Measurements from ENCODE around the gene RNF19B. TPM values are rescaled to one million over a fixed set of nuclear protein-coding genes. Genes with fewer than 3 reads are reported as not detected.
"Not testable (repeated sequence)": the region's sequence is repeated elsewhere in the genome, so short reads cannot be mapped to it uniquely, and the experiment has no call there.

The RNF19B gene
- polyA plus RNA-seq, 10 donors: 7.3 to 10.6 (median 8.6) TPM

DNA sequence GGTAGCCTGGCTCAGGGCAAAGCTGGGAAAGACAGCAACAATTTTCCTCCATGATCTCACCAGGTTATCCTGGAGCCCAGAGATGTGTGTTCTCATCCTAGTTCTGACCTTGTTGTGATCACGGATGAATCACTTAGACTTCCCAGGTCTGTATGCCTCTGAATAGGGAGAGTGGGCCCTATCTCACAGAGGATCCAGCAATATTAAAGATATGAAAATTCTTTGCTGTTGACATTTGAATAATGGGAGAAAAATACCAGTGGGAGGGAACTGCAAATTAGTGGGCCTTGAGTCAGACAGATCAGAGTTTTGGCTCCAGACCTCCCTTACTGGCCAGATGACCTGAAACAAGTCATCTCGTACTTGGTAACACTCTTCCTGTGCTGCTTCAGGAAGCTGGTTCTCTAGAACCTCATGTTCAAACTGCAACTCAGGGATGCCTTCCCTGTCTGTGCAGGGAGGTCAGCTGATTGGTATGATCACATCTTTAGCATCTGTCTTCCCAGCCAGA, 32.8 kb upstream of the RNF19B start:
- DNase-seq: peak in 1 of 3 donors; percentile 45

GRCh38 chr1:32993324-32993636, 28.7 kb upstream of the RNF19B start:
- not testable (repeated sequence) for DNase-seq

GRCh38 chr1:32992489-32993323, 28.1 kb upstream of the RNF19B start:
- DNase-seq: peak; percentile 53 to 87 (median 73)

- DNase-seq: no peak
Measured at GRCh38 chr1:32991819-32992488, 27.3 kb upstream of the RNF19B start.

DNA sequence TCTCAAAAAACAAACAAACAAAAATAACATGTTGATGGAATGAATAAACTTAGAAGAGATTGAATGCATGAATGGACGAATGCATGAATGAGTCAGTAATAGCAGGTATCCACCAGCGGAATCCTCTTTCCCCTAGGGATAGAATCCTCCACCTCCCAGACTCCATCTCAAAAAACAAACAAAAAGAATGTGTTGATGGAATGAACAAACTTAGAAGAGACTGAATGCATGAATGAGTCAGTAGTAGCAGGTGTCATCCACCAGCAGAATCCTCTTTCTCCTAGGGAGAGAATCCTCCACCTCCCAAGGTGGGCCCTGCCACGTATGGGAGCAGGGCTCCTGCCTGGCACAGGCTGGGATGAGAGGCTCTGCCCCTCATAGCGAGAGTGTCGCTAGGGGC, 26.8 kb upstream of the RNF19B start:
- DNase-seq: no peak

- DNase-seq: no peak
Measured at GRCh38 chr1:32990887-32991286, 26.3 kb upstream of the RNF19B start.

DNA sequence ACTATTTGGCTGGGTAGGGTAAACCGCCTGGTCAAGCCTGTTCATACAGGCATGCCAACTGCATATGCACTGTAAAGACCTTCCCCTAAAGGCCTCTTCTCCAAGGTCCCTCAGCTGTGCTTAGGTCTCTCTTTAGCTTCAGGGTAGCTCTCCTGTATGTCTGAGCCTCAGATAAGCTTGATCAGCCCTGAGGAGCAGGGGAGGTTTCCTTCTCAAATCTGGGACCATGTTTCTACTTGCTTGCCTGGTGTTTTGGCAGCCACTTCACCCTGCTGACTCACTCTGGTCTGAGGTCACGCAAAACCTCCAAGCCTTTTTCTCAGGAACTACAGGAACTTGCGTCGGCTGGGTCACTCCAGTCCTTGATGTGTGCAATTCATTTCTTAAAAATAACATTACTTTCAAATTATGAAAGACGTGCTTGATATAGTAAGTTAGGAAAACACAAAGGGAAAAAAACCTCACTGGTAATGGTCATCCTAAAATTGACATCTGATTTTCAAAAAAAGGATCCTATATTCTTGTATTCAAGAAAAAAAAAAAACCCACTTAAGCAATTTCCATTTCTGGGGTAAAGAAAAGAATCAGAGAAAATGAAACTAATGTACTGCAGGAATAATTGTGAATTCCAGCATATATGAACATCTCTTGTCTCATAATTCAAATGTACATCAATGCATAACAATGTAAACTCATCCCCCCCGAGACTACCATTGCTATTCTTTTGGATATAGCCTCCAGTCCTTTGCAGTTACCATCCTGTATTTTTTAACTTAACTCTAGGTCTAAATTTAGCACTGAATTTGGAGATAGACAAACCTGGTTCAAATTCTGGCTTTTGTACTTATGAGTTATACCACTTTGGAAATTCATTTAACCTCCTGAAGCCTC, 24.8 kb upstream of the RNF19B start:
- peak; percentile 53 to 81 (median 66) for DNase-seq

- no peak for DNase-seq
Measured at GRCh38 chr1:32988665-32989064, 24.1 kb upstream of the RNF19B start.

- no peak for DNase-seq
Measured at GRCh38 chr1:32985226-32985625, 20.6 kb upstream of the RNF19B start.

DNA sequence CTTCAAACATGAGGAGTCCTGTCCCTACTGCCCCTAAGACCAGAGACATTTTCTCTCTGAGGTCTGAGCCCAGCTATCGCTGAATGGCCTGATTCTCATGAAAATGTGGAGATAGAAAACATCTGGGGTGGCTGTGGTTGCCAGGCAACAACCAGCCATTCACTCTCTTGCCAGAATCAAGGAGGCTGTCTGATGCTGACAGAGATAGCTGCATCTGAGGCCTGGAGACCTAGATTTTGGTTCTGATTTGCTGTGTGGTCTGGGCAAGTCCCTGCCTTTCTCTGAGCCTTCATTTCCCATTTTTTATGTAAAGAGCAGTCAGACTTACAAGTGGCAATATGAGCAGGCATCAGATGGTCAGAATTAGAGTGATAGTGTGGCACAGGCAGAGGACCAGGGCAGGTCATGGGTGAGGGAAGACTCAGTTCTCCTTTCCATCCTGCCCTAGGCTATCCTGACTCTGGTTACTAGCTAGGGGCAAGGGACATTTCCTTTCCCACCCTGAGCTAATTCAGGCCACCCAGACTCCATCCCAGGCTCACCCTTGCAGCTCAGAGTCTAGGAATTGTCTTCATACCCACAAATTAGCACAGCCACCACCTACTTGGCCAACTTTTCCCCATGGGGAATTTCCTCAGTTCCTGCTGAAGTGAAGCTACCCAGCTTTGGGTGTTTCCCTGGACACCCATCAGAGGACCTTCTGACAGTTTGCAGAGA, 20.0 kb upstream of the RNF19B start:
- peak in 1 of 3 donors; percentile 47 for DNase-seq

DNA sequence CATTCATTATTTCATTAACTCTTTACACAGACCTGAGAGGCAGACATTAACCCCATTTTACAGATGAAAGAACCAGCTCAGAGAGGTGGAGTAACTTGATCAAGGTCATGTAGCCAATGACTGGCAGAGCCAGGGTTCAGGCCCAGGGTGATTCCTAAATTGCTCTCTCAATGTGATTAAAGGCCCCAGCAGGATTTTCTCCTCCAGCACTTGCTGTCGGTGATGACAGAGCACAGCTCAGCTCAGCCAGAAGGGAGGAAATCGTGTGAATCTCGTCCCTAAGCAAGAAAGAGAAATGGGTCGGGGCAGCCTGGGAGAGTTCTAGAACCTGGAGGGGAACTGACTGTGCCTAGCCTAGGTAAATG, 19.5 kb upstream of the RNF19B start:
- no peak for DNase-seq

GRCh38 chr1:32983020-32983419, 18.4 kb upstream of the RNF19B start:
- no peak for DNase-seq

- peak in 2 of 3 donors; percentile 52 to 57 for DNase-seq
Measured at GRCh38 chr1:32981003-32981901, 16.6 kb upstream of the RNF19B start.

- DNase-seq: no peak
Measured at GRCh38 chr1:32980080-32980479, 15.5 kb upstream of the RNF19B start.

- no peak for DNase-seq
Measured at GRCh38 chr1:32978854-32979253, 14.2 kb upstream of the RNF19B start.

DNA sequence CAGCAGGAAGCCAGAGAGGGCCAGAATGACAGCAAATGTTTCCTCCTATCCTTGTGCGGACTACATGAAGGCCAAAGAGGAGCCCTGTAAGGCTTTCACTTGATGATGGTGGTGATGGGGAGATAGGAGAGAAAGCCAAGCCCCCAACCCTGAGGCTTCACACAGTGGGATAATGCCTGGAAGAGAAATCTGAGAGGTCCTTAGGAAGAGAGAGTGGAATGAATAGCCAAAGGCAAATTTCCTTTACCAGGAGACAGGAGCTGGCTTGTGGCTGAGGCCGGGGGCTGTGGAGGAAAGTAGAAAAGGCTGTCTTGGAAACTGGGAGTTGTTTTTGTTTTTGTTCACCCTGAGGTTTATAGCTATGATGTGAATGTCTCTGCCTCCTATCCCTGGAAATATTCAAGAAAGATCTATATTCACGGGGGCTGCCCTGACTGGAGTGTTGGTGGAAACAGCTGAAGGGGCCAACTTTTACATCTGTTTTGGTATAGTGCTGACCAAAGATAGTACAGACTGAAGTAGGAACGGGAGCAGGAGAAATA, 13.0 kb upstream of the RNF19B start:
- no peak for DNase-seq

- not testable (repeated sequence) for DNase-seq
Measured at GRCh38 chr1:32975055-32975454, 10.4 kb upstream of the RNF19B start.

DNA sequence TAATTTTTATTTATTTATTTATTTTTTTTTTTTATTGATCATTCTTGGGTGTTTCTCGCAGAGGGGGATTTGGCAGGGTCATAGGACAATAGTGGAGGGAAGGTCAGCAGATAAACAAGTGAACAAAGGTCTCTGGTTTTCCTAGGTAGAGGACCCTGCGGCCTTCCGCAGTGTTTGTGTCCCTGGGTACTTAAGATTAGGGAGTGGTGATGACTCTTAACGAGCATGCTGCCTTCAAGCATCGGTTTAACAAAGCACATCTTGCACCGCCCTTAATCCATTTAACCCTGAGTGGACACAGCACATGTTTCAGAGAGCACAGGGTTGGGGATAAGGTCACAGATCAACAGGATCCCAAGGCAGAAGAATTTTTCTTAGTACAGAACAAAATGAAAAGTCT, 8.8 kb upstream of the RNF19B start:
- not testable (repeated sequence) for DNase-seq

DNA sequence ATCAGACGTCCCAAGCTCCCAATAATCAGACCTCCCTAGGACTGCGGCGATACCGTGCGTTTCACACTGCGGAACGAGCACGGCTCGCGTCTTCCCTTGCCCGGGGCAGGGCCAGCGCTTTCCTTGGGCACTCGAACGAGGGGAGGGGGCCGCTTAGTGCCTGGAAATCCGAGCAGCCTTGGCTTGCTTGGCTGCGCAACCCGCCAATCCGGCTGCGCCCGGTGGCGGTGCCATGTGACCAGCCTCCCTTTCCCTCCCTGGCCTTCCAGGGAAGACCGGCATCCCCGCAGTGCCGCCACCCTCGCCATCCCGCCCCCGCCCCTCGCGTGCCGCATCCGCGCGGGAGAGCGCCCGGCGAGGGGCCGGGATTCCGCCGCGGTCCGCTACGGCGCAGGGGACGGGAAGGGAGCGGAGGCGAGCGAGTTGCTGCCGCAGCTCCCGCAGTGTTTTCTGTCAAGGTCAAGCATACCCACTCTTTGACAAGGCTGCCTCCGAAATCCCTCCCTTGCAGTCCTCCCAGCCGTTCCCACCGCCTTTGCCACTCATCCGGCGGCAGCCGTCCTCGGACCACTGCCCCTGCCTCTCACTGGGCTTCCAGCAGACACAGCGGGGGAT, 8.3 kb upstream of the RNF19B start:
- DNase-seq: peak in 2 of 3 donors; percentile 52 to 80

- DNase-seq: no peak
Measured at GRCh38 chr1:32971576-32971975, 7.0 kb upstream of the RNF19B start.

All from muscle of back (tissue), 11 donors.